AG04450 (cell line): ENCODE results near the gene SRGN. TPM values are rescaled to one million over a fixed set of nuclear protein-coding genes. Genes with fewer than 3 reads are reported as not detected.

ENCODE experiments used
- CTCF ChIA-PET: fragments of 300-600, 350-600 bp; formaldehyde crosslinking; extraction: SDS; loops from one replicate; lab custom pipeline; 2022; ENCODE audit warnings: antibody characterized with exemption, inconsistent platforms; lab: Charles Lee
- POLR2A ChIA-PET: fragments of 350-600 bp; formaldehyde crosslinking; extraction: SDS; loops from one replicate; lab custom pipeline; 2021; ENCODE audit warnings: antibody characterized with exemption, inconsistent platforms; lab: Yijun Ruan, JAX
- DNase-seq: peaks from one replicate; pipeline ENCODE4 v3.0.0-alpha.2; 2011; ENCODE audit warnings: low read depth, low spot score
- H3K27ac ChIP-seq: one replicate; pipeline ENCODE4 v1.5.1; 2012; ENCODE audit warnings: low read depth, low read length, control low read depth
- H3K27me3 ChIP-seq: one replicate; pipeline ENCODE4 v1.6.0; 2012; ENCODE audit warnings: low read length; ENCODE audit not compliant: control insufficient read depth, insufficient read depth
- H3K4me3 ChIP-seq: 2 replicates; pipeline ENCODE4 v1.5.1; 2011; ENCODE audit warnings: mild to moderate bottlenecking, low read depth, low read length, control low read depth
- H3K9me3 ChIP-seq: 2 replicates; pipeline ENCODE4 v1.5.1; 2012; ENCODE audit warnings: low read length; ENCODE audit not compliant: control insufficient read depth, insufficient read depth
- CTCF ChIP-seq: IDR thresholded peaks from 2 replicates; pipeline ENCODE4 v1.5.1; 2011; ENCODE audit warnings: low read depth, low read length, control low read depth, inconsistent platforms
- polyA plus RNA-seq: library from polyadenylated mRNA; depleted of rRNA; stranded (reverse); fragments of >200 nt; gene quantifications from 2 replicates; pipeline ENCODE4 v1.2.3, GENCODE V29; 2011

SRGN gene
- polyA plus RNA-seq, 1 experiment = 154 TPM

GRCh38 chr10:69093933-69094332 lies 6.0 kb downstream of the SRGN start:
- ChIA-PET CTCF (interaction anchor here (0.6 to 6.0 kb wide), 28 partner anchors 9 to 319 kb away, joined by 3 to 138 read pairs (median 4); partner anchors contain the start of gene DDX21), POLR2A (no interaction called here)
- DNase-seq = no peak
- no peaks in the 10 kb centered on the region for H3K27me3 ChIP-seq
- no peak overlapping the region for H3K4me3 ChIP-seq
- TF ChIP-seq CTCF = peak; percentile 18; the same call in 1 of the 2 replicates
- no peaks in the 10 kb centered on the region for H3K9me3 ChIP-seq
- no peak overlapping the region for H3K27ac ChIP-seq

DNA sequence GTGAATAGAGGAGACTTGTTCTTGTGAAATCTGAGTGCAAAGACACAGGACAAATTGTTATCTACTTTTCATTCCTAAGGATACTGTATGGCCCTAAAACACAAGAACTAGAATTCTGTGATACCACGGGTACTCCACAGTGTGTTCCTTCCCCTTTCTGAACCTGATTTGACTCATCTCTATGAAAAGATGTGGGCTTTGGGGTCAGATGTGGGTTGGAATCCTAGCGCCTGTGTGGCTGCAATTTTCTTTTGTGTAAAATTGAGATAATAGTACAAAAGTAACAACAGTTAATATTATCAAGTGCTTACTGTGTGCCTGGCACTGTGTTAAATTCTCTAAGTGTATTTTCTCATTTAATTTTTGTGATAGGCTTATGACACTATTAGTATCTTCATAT lies 8.1 kb downstream of the SRGN start:
- no peak for TF ChIP-seq CTCF
- Histone ChIP-seq H3K9me3 (no peaks in the 10 kb centered on the region), H3K27ac (no peak overlapping the region), H3K4me3 (no peak overlapping the region), H3K27me3 (no peaks in the 10 kb centered on the region)
- ChIA-PET CTCF (interaction anchor here (6.0 kb wide), 1 partner anchor 90 kb away, joined by 138 read pairs; no protein-coding TSS in a partner anchor), POLR2A (no interaction called here)
- DNase-seq = no peak

DNA sequence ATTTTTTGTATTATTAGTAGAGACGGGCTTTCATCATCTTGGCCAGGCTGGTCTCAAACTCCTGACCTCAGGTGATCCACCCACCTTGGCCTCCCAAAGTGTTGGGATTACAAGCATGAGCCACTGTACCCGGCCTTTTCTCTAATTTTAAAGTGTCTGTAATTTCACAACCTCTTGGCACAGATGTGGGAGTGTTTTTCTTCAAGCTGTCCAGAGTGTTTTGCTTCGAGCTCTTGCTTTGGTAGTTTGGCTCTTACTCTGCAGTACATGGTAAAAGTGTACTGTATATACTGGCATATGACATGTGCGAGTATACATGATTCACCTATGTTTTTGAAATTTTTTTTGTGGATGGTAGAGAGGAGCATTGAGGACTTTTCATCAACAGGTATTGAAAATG lies 9.8 kb downstream of the SRGN start:
- H3K4me3 ChIP-seq = no peak overlapping the region
- no peaks in the 10 kb centered on the region for H3K27me3 ChIP-seq
- DNase-seq = no peak
- TF ChIP-seq CTCF = no peak
- no peak overlapping the region for H3K27ac ChIP-seq
- CTCF ChIA-PET = no interaction called here
- POLR2A ChIA-PET = no interaction called here
- no peaks in the 10 kb centered on the region for H3K9me3 ChIP-seq

DNA sequence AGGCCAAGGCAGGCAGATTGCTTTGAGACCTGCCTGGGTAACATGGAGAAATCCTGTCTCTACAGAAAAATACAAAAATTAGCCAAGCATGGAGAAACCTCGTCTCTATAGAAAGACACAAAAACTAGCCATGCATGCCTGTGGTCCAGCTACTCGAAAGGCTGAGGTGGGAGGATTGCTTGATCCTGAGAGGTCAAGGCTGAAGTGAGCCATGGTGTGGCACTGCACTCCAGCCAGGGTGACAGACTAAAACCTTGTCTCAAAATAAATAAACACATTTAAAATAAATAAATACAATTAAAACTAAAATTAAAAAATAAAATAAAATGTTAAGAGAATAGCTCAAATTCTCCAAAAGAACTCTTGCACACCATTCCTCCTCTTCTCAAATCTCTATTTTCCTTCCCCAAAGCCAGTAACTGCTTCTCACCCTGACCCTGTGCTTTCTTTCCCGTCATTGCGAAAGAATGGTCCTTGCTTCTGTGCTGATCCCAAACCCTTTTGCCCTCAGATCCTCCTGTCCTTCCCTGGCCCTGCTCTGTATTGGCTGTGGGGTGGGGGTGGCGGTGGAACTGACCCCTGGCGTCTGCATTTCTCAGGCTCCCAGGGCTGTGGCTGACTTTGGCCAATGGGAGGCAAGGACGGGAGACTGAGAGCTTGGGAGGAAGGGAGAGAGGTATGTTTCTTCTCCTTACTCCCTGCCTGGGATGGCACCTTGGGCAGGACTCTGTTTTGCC lies 12.4 kb downstream of the SRGN start:
- H3K27me3 ChIP-seq = no peaks in the 10 kb centered on the region
- POLR2A ChIA-PET = interaction anchor here (0.6 kb wide), 1 partner anchor 89 kb away, joined by 3 read pairs; no protein-coding TSS in a partner anchor
- CTCF ChIA-PET = interaction anchor here (1.5 kb wide), 2 partner anchors 8 to 95 kb away, joined by 4 to 10 read pairs; no protein-coding TSS in a partner anchor

More for the DNA sequence above, 12.4 kb downstream of the SRGN start:
- TF ChIP-seq CTCF = no peak
- Histone ChIP-seq H3K27ac (no peak overlapping the region), H3K9me3 (no peaks in the 10 kb centered on the region), H3K4me3 (no peak overlapping the region)
- no peak for DNase-seq
